GM18526 (cell line): ENCODE measurements around the gene PFDN4.

ENCODE experiments used
- POLR2A ChIP-seq: IDR thresholded peaks from 3 replicates; pipeline ENCODE4 v1.6.1; 2011; ENCODE audit not compliant: insufficient read length; ENCODE audit errors: extremely low read depth

The PFDN4 gene

DNA sequence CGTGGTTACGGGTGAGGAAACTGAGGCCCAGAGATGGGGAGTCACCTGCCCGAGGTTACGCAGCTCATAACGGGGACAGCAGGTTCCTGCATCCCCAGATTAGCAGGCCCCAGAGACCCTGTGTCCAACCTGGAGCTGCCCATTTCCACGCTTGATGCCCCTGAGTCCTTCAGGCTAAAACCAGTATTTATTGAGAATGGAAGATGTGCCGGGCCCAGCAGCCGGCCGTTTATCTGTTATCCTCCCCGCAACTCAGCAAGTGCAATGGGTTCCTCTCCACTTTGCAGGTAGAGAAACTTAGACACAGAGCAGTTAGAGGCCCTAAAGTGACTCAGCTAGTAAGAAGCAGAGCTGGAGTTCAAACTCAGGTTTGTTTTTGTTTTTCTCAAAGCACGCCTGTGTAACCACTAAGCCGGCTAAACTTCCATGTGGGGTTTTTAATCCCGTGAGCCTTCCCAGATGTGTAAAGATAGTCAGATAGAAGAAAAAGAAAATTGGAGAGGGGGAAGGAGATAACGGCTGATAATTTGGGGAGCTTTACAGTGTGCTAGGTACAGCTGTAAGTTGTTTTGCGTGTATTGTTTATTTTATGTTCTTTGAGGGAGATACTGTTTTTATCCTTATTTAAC is 775 bp downstream of the PFDN4 start:
- TF ChIP-seq POLR2A: no peak

DNA sequence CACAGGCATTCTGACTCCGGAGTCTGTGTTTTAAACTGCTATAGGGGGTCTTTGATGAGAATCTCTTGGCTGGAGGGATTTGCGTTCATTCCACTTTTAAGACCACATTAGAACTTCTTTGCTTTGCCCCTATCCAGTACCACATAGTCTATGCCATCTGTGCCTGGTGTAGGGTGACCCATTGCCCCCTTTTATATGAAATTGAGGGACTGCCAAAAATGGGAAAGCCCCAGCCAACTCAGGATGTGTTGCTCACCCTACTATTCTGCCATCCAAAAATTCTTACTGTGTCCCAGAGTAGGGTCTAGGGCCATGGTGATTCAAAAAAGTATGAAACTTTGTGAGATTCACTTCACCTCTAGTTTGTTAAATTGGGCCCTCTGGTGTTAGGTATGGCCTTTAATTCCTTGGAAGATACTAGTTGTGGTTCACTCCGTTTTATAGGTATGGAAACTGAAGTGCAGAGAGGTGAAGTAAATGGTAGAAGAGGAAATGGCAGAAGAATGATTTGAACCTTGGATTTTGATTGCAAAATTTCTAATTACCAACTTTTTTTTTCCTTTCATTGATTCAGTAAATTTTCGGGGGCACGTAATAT is 1.4 kb downstream of the PFDN4 start:
- no peak for TF ChIP-seq POLR2A

DNA sequence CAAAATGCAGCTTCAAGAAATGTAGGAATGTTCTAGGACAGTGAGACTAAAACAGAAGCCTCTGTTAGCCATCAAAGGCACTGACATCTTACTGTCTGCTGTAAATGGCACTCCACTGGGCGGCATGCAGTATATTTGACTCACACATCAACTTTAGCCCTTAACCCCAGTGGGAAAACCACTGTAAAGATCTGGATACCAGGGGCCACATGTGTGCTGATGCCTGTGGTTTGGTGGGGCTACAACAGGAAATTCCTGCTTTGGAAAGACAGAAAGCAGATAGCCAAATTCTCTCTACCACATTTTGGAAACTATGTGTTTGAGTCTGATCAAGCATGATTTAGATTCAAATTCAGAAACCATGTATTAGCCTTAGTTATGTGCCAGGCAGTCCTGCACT is 4.3 kb downstream of the PFDN4 start:
- TF ChIP-seq POLR2A: no peak

DNA sequence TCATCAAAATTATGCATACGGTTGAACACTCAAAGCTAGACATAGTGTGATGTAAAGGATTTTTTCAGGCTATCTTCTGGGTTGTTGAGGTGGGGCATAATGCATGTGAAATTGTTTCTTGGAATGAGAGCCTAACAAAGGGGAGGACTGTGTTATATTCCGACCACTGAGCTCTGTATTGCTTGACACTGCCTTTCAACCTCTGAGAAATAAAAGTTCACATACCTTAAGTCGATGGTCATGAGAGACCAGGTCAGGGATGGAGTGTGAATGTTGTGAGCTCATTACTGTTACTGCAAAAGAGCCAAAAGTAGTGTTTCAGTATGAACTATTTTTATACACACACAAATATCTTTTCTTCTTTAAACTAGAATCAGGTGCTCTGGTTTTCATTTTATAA is 5.0 kb downstream of the PFDN4 start:
- TF ChIP-seq POLR2A: no peak

DNA sequence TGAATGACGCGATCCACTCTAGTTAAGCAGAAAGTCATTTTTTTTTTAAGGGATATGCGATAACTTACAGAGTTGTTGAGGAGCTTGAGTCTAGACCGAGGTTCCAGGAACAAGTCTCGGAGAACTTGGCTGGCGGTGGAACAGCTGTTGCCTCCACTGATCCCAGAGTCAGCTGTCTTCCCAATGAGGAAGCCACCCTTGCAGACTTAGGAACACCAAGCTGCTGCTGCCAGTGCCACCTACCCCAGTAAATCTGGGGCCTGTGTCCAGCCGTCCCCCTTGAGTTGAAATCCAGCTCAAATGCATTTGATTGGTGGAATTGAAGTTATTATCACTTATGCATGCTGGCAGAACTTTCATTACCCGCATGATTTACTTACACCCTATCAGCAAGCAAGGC is 6.7 kb downstream of the PFDN4 start:
- no peak for TF ChIP-seq POLR2A

DNA sequence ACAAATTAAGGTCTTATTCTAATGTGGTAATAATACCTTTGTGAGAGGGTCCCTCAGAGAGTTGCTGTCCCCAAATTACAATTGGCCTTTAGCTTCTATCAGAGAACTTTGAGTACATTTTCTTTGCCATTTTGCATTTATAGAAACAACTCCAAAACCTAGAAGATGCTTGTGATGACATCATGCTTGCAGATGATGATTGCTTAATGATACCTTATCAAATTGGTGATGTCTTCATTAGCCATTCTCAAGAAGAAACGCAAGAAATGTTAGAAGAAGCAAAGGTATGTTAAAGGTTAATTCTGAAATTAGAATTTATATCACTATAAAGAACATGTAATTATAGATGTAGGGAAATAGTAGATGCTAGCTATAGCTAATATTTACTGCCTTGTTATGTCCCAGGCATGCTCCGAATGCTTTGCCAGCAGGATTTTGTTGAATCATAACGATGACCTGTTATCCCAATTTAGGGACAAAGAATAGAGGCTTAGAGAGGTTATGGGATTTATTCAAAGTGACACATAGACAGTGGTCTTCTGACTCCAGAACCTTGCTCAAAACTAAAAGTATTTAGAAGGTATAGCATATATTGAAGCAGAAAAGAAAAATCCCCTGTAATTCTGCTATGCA is 7.4 kb downstream of the PFDN4 start:
- TF ChIP-seq POLR2A: no peak

DNA sequence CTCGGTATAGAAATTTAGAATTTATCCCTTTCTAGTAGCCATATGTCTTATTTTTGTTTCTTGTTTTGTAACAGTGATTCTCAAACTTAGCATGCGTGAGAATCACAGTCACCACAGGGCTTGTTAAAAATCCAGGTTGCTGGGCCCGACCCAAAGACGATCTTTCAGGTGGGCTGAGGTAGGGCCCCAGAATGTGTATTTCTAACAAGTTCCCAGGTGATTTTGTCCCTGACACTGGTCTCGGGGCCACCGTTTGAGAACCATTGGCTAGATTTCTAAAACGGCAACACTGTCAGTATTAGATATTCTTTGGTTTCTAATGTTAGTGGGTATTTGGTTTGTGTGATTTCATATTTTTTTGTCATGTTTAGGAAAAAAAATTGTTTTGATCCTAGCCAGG is 9.9 kb downstream of the PFDN4 start:
- no peak for TF ChIP-seq POLR2A

DNA sequence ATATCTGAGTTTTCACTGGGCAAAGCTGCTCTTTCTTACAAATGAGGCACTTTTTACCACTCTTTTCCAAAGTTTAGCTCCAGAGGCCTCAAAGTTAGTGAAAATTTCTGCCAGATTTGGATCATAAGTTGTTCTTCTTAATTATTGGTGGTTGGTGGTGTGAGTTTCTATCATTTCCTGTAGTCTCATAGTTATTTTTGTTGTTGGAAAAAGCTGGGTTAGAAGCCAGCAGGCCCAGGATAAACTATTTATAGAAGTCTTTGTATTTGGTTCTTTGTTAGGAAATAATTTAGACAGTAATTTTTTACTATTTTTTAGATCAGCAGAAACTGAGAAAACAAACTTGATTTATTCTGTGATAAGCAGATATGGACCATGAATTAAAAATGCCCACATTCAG is 10.6 kb downstream of the PFDN4 start:
- no peak for TF ChIP-seq POLR2A

DNA sequence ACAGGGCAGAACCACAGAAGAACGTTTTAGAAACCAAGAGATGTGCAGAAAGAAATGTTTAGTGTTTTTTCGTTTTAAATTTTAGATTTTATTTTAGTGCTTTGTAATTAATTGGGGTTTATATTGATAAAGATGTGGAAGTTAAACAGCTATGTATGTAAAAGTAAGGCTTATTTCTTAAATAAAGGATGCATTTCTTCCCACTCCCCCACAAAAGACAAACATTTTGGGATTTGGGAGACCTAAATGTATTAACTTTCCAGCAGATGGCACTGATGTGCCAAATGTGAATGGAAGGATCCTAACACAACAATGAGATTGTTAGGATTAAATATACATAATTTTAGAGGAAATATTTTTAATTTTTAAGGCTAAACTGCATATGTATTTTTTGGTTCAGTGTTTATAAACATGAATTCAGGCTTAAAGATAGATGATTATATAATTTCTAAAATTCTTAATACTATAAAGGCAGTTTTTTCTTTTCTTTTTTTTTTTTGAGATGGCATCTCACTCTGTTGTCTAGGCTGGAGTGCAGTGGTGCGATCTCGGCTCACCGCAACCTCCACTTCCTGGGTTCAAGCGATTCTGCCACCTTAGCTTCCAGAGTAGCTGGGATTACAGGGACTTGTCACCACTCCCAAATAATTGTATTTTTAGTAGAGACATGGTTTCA is 12.0 kb downstream of the PFDN4 start:
- no peak for TF ChIP-seq POLR2A

DNA sequence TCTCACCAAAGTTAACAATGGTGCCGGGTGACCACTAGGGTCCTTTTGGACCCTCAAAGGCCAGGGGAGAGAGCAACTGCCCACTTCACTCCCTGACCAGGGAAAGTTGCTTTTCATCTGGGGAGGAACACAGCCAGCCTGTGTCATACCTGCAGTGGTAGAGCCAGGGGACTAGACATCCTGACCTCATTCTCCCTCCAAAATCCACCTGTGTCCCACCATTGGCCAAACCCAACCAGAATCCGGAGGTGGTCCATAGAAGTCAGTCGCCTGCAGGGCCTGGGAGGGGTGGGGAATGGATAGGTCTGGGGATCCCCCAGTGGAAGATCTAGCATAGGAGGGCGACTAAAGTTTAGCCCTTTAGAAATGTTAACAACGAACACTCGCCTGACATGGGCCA is 12.8 kb downstream of the PFDN4 start:
- no peak for TF ChIP-seq POLR2A

DNA sequence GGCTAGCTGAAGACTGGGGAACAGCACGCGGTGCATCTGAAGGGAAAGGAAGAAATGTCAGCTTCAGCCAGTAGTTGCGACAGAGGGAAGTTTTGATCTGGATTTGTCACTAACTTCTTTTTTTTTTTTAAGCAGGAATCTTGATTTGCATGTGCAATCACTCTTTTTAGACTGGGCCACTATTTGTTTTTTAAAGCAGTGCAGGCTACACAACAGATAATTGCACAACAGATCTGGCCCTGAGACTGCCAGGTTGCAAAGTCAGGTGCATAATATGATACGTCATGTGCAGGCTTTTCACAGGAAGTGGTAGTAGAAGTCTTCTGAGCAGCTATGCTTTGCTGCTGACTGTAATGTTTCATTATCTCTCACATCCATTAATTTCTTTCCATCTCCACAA is 13.5 kb downstream of the PFDN4 start:
- TF ChIP-seq POLR2A: no peak

DNA sequence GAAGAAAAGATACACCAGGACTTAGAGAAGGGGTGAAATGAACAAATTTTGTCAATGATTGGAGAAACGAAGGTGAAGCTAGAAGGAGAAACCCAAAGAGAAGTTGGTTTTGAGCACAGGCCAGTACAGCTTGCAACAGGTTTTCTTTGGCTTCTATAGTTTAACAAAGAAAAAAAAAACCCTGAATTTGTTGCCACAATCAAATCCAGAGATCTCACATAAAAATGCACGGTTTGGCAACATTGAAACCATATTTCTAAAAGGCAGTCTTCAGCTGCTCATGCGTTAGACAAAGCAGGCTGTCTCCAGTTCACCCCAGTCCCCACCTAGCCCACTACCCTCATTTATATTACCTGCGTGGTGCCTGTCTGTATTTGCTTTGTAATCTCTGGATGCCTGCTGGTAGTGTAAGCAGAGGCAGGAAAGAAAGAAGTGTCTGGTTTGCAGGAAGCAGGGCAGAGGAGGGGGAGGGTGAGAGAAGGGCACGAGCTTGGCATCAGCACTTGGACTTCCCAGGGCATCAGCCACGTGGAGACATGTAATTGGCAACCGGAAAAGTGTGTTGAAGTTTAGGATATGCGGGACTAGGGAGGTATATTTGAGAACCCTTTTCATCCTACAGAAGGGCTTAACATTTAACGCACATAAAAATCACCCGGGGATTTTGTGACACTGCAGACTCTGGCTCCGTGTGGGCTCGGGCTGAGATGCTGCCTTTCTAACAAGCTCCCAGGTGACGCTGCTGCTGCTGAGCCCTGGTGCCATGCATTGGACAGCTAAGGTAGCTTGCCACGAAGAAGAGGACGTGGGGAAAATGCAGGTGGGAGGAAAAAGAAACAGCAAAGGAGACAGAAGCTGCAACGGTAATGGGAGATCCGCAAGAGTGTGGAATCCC is 14.4 kb downstream of the PFDN4 start:
- no peak for TF ChIP-seq POLR2A

DNA sequence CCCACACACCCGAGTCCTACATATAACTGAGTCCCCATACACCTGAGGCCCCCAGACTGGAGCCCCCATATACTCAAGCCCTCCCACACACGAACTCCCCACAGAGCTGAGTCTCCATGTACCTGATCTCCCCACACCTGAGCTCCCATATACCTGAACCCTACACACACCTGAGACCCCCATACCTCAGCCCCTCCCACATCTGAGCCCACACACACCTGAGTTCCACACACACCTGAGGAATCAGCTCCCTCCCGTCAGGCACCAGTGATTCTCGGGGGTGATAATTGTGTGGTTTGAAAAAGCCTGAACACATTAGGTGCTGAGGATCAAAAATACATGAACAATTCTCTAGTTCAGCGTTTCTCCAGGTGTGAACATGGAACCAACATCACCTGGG is 15.4 kb downstream of the PFDN4 start:
- no peak for TF ChIP-seq POLR2A

DNA sequence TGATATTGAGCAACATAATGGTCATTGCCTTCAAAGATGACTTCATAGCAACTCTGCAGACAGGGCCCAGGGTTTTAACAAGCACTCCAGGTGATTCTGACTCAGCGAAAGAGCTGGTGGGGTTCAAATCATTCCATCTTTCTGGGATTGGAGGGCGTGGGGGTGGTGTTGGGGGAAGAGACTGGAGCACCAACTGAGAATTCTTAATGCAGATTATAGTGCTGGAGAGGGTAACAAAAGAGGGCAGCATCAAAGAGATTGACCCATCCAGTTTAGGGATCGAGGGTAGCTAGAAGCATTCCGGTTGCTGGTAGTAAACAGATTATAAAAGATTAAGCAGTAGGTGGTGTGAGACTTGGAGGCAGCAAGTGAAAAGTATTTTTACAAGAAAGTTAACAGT is 15.9 kb downstream of the PFDN4 start:
- no peak for TF ChIP-seq POLR2A

DNA sequence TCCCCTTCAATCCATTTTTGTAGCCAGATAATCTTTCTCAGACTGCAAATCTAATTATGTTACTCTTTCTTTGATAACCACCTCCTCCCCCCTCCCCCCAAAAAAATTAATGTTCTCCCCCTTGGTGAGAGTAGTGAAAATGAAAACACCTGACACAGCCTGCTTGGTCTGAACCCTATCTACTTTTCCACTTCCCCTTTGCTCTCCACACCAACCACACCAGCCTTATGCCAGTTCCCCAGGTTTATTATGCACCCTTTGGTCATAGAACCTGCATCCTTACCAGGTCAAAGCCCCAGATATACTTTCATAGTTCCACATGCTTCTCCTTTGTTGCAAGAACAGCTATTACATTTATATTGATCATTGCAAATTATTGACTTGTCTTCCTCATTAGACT is 19.4 kb downstream of the PFDN4 start:
- TF ChIP-seq POLR2A: no peak

DNA sequence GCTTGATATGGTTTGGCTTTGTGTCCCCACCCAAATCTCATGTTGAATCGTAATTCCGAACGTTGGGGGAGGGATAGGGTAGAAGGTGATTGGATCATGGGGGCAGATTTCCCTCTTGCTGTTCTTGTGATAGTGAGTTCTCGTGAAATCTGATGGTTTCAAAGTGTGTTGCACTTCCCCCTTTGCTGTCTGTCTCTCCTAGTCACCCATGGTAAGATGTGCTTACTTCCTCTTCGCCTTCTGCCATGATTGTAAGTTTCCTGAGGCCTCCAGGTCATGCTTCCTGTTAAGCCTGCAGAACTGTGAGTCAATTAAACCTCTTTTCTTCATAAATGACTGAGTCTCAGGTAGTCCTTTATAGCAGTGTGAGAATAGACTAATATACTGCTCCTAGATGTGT is 19.9 kb downstream of the PFDN4 start:
- no peak for TF ChIP-seq POLR2A

DNA sequence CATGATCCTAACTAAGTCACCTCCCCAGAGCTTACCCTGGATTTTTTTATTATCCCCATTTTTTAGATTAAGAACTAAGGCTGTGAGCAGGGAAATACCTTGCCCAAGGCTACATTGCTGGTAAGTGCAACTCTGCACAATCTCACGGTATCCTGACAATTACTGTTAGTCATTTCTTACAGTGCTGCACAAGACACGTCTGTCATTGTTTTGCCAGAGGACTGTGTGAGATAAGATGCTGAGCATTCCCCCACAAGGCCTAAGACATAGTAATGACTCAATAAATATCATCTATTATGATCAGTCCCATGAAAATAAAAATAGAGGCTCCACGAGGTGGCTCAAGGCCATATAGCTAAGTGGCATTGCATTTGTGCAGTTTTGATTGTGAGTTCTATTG is 21.0 kb downstream of the PFDN4 start:
- TF ChIP-seq POLR2A: no peak
